Measurements from ENCODE around the gene TET3.

GRCh38 chr2:74001121-74001520 is 16.4 kb downstream of the TET3 start:
- TF ChIP-seq CTCF (IDR thresholded peaks at IDR 0.05), result no peak
- TF ChIP-seq POLR2AphosphoS5 (IDR thresholded peaks at IDR 0.05), result no peak
- TF ChIP-seq POLR2A (IDR thresholded peaks at IDR 0.05), result no peak
